GM19025 (cell line): ENCODE data around the gene SLC29A4.
"Not testable (repeated sequence)": the region's sequence is repeated elsewhere in the genome, so short reads cannot be mapped to it uniquely, and the experiment has no call there.

ENCODE experiments used
- ATAC-seq: cut with Tn5 transposase; IDR thresholded peaks from one replicate; pipeline ENCODE4 v1.9.1; 2021; ENCODE audit warnings: mild to moderate bottlenecking, low read depth, moderate library complexity; ENCODE audit not compliant: unreplicated experiment

SLC29A4 gene

GRCh38 chr7:5274441-5274840 lies 8.3 kb upstream of the SLC29A4 start:
- ATAC-seq: no peak

DNA sequence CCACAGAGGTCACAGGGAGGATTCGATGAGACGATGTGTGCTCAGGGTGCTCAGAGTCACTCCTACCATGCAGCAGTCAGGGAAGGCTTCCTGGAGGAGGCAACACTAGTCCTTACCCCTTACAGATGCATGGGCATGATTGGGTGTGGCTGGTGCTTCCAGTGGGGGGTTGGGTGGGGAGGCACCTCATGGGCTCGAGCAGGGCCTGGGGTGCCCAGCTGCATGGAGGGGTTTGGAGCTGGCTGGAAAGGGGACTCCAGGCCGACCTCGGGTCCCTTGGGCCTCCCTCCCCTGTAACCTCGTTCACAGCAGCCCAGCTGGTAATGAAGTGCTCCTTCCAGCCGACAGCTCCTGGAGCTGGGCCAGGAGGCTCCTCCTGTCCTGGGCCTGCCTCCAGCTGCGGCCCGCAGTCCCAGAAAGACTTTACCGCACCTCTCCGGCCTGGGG lies 7.7 kb upstream of the SLC29A4 start:
- not testable (repeated sequence) for ATAC-seq

GRCh38 chr7:5275510-5275909 lies 7.2 kb upstream of the SLC29A4 start:
- ATAC-seq: not testable (repeated sequence)

GRCh38 chr7:5276123-5276522 lies 6.6 kb upstream of the SLC29A4 start:
- not testable (repeated sequence) for ATAC-seq

DNA sequence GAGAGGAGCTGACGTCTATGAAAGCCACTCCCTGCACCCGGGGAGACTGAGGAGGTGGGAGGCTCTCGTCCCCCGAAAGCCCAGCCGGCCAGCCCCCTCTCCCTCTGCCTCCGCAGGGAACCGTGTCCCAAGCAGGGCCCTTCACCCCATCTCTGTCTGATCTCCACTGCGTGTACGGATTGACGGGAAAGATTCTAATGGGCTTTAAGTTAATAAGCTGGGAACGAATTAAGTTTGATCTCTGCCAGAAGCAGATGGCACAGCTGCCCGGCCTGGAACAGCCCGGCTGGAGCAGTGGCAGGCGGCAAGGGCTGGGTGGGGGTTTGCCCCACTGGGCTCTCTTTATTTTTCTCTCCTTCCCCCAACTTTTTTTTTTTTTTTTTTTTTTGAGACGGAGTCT lies 6.1 kb upstream of the SLC29A4 start:
- no peak for ATAC-seq

DNA sequence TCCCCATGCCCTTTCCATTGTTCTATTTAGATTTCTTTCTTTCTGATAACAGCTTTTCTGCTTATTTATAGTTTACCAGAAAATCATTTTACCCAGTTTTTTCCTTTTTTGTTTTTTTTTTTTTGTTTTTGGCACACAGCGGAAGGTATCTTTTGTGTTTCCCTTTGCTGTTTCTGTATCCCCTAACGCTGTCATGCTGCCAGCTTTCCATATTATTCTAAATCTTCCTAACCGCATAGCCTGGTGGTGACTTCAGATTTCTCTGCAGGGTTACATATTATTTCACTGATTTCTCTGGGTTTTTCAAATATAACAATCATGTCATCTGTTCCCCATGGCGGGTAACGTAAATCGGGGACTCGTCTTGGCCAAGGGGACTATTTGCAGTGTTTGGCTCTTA lies 4.0 kb upstream of the SLC29A4 start:
- ATAC-seq: no peak

- ATAC-seq: no peak
Measured at GRCh38 chr7:5279734-5280133, 3.0 kb upstream of the SLC29A4 start.

GRCh38 chr7:5281598-5282500 lies 894 bp upstream of the SLC29A4 start:
- ATAC-seq: not testable (repeated sequence)

- no peak for ATAC-seq
Measured at GRCh38 chr7:5283421-5284303, 919 bp downstream of the SLC29A4 start.

- no peak for ATAC-seq
Measured at GRCh38 chr7:5284304-5285281, 1.9 kb downstream of the SLC29A4 start.

GRCh38 chr7:5286933-5287332 lies 4.2 kb downstream of the SLC29A4 start:
- ATAC-seq: no peak

GRCh38 chr7:5287373-5287772 lies 4.6 kb downstream of the SLC29A4 start:
- ATAC-seq: not testable (repeated sequence)

DNA sequence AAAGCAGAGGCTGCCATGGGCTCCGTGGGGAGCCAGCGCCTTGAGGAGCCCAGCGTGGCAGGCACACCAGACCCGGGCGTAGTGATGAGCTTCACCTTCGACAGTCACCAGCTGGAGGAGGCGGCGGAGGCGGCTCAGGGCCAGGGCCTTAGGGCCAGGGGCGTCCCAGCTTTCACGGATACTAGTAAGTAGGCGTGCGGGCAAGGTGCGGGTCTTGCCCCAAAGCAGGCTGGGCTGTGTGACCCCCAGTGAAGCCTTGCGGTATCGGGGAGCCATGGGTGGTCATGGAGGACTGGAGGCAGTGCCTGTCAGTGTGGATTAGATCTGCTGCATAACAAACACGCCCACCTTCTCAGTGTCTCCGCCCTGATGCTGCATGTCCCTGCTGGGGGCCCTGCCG lies 5.1 kb downstream of the SLC29A4 start:
- no peak for ATAC-seq

DNA sequence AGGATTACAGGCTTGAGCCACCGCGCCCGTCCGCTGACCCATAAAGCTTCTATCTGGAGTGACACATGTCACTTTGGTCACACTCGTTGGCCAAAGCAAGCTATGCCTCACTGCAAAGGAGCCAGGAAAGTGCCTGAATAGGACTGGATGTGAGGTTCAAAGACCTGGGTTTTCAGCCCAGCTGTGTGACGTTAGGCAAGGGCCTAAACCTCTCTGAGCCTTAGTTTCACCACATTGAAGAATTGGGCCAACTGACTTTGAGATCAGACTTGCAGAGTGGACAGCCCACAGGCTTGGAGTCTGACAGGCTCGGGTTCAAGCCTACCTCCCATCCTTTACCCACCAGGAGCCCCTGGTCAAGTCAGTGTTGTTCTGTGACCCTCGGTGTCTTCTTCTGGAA lies 5.8 kb downstream of the SLC29A4 start:
- not testable (repeated sequence) for ATAC-seq

GRCh38 chr7:5289355-5289754 lies 6.6 kb downstream of the SLC29A4 start:
- no peak for ATAC-seq

GRCh38 chr7:5291301-5291700 lies 8.6 kb downstream of the SLC29A4 start:
- ATAC-seq: no peak

DNA sequence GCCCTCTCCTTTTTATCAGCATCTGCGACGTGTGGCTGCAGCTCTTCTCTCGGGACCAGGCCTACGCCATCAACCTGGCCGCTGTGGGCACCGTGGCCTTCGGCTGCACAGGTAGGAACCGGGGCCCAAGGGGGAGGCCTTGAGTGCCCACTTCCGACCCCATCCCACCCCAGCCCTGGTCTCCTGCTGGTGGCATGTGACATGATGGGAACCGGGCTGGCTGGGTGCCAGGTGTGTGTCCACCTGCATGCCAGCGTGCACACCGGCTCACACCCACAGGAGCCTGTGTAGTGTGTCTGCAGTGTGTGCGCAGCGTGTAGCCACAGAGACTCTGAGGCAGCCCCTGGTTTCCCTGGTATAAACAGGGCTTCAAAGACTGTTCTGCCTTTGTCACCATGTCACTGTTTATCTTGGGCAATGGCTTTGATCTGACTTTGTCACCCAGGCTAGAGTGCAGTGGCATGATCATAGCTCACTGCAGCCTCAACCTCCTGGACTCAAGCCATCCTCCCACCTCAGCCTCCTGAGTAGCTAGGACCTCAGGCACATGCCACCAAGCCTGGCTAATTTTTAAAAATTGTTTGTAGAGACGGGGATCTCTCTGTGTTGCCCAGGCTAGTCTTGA lies 9.1 kb downstream of the SLC29A4 start:
- ATAC-seq: not testable (repeated sequence)

DNA sequence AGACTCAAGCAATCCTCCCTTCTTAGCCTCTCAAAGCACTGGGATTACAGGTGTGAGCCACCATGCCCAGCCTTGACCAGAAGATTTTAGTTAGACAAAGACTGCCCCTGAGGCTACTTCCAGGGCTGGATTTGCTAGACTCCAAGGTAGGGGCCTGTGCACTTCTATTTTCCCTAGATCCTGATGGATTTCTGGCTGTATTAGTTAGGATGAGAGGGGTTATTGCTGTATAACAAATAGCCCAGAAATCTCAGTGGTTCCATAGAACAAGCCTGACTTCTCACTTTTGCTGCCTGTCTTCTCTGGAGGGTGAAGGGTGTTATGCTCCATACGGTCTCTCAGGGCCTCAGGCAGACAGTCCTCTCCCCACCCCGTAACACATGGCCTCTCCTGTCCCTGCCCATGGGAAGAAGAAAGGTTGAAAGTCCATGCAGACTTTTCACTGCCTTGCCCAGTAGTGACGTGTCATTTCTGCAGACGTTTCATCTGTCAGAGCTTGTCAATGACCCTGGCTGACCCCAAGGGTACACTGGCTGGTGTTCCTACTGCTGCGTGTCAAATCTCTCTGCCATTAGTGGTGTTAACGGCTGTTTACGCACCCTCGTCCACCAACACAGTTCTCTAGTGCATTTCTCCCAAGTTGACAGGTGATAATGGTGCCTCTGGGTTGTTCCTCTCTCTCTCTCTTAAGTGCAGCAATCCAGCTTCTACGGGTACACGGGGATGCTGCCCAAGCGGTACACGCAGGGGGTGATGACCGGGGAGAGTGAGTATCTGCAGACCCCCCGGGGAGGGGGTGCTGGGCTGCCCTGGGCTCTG lies 11.6 kb downstream of the SLC29A4 start:
- ATAC-seq: no peak
